Caco-2 (cell line): ENCODE measurements around the gene ZNF205. TPM values are rescaled to one million over a fixed set of nuclear protein-coding genes. Genes with fewer than 3 reads are reported as not detected.

Experiments used
- BruUV-seq: library from RNA; stranded (reverse); fragments of 400-500 nt; replicated peaks from 2 replicates; lab custom pipeline; 2021; lab: Mats Ljungman, UMichigan
- CTCF ChIA-PET: fragments of 300-600 bp; sonication (Branson Sonifier 250); formaldehyde crosslinking; loops from one replicate; lab custom pipeline; 2022; ENCODE audit warnings: antibody characterized with exemption; lab: Charles Lee
- POLR2A ChIA-PET: fragments of 300-600 bp; sonication (Branson Sonifier 250); formaldehyde crosslinking; loops from one replicate; lab custom pipeline; 2022; ENCODE audit warnings: antibody characterized with exemption; lab: Charles Lee
- DNase-seq, 2 experiments: peaks; one replicate each; pipeline versions ENCODE4 v3.0.0 to v3.0.0-alpha.2; 2020 to 2022
- H3K27me3 ChIP-seq: replicated peaks from 2 replicates; pipeline ENCODE4 v1.6.0; 2011; ENCODE audit warnings: low read length; ENCODE audit not compliant: control insufficient read depth, insufficient read depth
- H3K36me3 ChIP-seq: 2 replicates; pipeline ENCODE4 v1.5.1; 2011; ENCODE audit warnings: low read length; ENCODE audit not compliant: control insufficient read depth, insufficient read depth
- H3K4me1 ChIP-seq: fragments of 250-450 bp; sonication (Bioruptor Pico); 2 replicates; pipeline ENCODE4 v1.5.1; 2020; ENCODE audit warnings: mild to moderate bottlenecking
- H3K4me3 ChIP-seq: 2 replicates; pipeline ENCODE4 v1.5.1; 2011; ENCODE audit warnings: low read depth, mild to moderate bottlenecking, control low read depth, low read length
- H3K9me3 ChIP-seq: fragments of 250-450 bp; sonication (Bioruptor Pico); 2 replicates; pipeline ENCODE4 v1.5.1; 2020; ENCODE audit warnings: mild to moderate bottlenecking, moderate library complexity
- H3K27ac Mint-ChIP-seq: one replicate; pipeline ENCODE4 v1.8.0; 2022; ENCODE audit warnings: mixed read lengths; ENCODE audit not compliant: unreplicated experiment
- H3K27me3 Mint-ChIP-seq: one replicate; pipeline ENCODE4 v1.8.0; 2022; ENCODE audit warnings: mixed read lengths; ENCODE audit not compliant: insufficient read depth, unreplicated experiment
- H3K36me3 Mint-ChIP-seq: one replicate; pipeline ENCODE4 v1.8.0; 2022; ENCODE audit warnings: mild to moderate bottlenecking, mixed read lengths; ENCODE audit not compliant: insufficient read depth, unreplicated experiment
- H3K4me1 Mint-ChIP-seq: one replicate; pipeline ENCODE4 v1.8.0; 2022; ENCODE audit warnings: low read depth, mixed read lengths; ENCODE audit not compliant: unreplicated experiment
- H3K4me3 Mint-ChIP-seq: one replicate; pipeline ENCODE4 v1.8.0; 2022; ENCODE audit warnings: mild to moderate bottlenecking, moderate library complexity, mixed read lengths; ENCODE audit not compliant: unreplicated experiment
- H3K9me3 Mint-ChIP-seq: one replicate; pipeline ENCODE4 v1.8.0; 2022; ENCODE audit warnings: mixed read lengths; ENCODE audit not compliant: unreplicated experiment
- intact Hi-C: fragments of 100-400 bp; cut with micrococcal nuclease; formaldehyde crosslinking; loops from one replicate; pipeline ENCODE4 v1.10.0; 2022; ENCODE audit not compliant: unreplicated experiment
- total RNA-seq: library from RNA; stranded (reverse); gene quantifications from 2 replicates; pipeline ENCODE4 v1.2.3, GENCODE V29; 2022
- TF ChIP-seq, protein P1 (sequence below), 2 experiments: fragments of 200-600 bp in 1 of 2; IDR thresholded peaks; 1 replicate in 1 of 2; 2 replicates in 1 of 2; pipeline versions ENCODE4 v1.5.1 to v1.8.0; 2011 to 2022; ENCODE audit warnings: antibody characterized with exemption in 1 of 2, control low read depth in 1 of 2, inconsistent platforms in 1 of 2, low read depth in 1 of 2, low read length in 1 of 2, mild to moderate bottlenecking in 1 of 2, moderate library complexity in 1 of 2; ENCODE audit not compliant: insufficient read depth in 1 of 2, severe bottlenecking in 1 of 2, unreplicated experiment in 1 of 2

ZNF205 gene
- total RNA-seq, 1 experiment from 2014 or later: 13.5 TPM

DNA sequence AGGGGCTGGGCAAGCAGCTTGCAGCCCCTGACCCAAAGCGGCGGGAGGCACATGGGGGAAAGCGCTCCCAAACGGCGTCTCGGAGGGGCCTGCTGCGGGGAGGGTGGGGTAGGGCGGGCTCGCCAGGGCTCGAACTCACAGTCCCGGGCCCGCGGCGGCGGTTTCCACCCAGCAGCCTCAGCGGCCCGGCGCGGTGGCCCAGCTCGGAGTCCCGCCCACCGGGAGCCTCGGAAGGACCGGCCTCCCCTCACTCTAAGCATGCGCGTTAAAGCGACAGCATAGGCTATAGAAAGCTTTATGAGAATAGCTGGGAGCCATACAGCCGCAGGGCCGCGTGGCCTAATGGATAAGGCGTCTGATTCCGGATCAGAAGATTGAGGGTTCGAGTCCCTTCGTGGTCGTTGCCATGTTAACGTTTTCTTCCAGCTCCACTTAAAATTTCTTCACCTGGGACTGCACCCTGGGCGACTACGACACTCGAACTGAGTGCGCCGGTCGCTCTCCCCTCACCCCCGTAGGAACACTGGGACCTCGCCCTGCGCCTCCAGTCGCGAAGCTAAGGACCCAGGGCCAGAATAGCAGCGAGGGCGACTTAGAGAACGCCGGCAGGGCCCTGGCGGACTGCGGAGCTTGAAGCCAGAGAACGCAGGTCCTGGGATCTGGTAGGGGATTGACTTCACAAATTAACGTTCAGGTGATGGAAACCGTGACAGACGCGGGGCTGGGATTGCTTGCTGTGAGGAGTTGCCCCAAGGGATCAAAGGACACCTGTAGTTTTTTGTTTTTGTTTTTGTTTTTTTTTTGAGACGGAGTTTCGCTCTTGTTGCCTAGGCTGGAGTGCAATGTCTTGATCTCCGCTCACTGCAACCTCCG, 38.2 kb downstream of the ZNF205 start:
- no peaks in the 10 kb centered on the region for H3K36me3 ChIP-seq
- DNase-seq: peak; percentile 95 to 98
- TF ChIP-seq, protein P1, sequence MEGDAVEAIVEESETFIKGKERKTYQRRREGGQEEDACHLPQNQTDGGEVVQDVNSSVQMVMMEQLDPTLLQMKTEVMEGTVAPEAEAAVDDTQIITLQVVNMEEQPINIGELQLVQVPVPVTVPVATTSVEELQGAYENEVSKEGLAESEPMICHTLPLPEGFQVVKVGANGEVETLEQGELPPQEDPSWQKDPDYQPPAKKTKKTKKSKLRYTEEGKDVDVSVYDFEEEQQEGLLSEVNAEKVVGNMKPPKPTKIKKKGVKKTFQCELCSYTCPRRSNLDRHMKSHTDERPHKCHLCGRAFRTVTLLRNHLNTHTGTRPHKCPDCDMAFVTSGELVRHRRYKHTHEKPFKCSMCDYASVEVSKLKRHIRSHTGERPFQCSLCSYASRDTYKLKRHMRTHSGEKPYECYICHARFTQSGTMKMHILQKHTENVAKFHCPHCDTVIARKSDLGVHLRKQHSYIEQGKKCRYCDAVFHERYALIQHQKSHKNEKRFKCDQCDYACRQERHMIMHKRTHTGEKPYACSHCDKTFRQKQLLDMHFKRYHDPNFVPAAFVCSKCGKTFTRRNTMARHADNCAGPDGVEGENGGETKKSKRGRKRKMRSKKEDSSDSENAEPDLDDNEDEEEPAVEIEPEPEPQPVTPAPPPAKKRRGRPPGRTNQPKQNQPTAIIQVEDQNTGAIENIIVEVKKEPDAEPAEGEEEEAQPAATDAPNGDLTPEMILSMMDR (IDR thresholded peaks at IDR 0.05; ENCODE audit: insufficient read depth in 1 of 2, low read depth in 1 of 2, low read length in 1 of 2, severe bottlenecking in 1 of 2, unreplicated experiment in 1 of 2): no peak
- H3K4me3 ChIP-seq: peak overlapping the region; percentile 64
- H3K36me3 Mint-ChIP-seq: peaks cover 30% of the 10 kb centered on the region
- ChIA-PET POLR2A (interaction anchor here (0.6 to 1.8 kb wide), 5 partner anchors 8 to 94 kb away, joined by 3 to 17 read pairs (median 4); partner anchors contain the start of gene ZNF213), CTCF (interaction anchor here (0.6 to 2.7 kb wide), 15 partner anchors 8 to 381 kb away, joined by 3 to 22 read pairs (median 6); partner anchors contain the start of genes PKMYT1, ZNF174 and ZNF213)
- no peaks in the 10 kb centered on the region for H3K9me3 ChIP-seq
- intact Hi-C loops: loop anchor here (1.0 to 5.0 kb wide), 4 partner anchors 8 to 307 kb away; partner anchors contain the start of gene ZNF263
- no peaks in the 10 kb centered on the region for H3K9me3 Mint-ChIP-seq
- TSS peak; percentile 97 for BruUV-seq
- H3K4me3 Mint-ChIP-seq: peak overlapping the region; percentile 95
- H3K4me1 Mint-ChIP-seq: peaks cover 8% of the 10 kb centered on the region
- peak overlapping the region; percentile 93 for H3K27ac Mint-ChIP-seq
- no peaks in the 10 kb centered on the region; the same call in 1 of the 2 replicates for H3K4me1 ChIP-seq
- H3K27me3 Mint-ChIP-seq: peaks cover 5% of the 10 kb centered on the region
- H3K27me3 ChIP-seq: no peaks in the 10 kb centered on the region

DNA sequence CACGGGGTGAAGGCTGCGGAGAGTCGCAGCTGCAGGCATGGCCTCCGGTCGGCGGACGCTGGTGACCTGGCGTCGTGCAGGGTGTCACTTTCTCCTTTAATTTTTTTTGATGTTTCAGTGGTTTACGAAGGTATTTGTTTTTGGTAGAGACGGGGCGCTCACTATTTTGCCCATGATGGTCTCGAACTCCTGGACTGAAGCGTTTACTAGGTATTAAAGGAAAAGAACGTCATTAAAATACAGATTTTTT, 39.6 kb downstream of the ZNF205 start:
- peaks cover 5% of the 10 kb centered on the region for H3K27me3 Mint-ChIP-seq
- H3K4me3 Mint-ChIP-seq: peak overlapping the region; percentile 95
- peak overlapping the region; percentile 51 for H3K4me3 ChIP-seq
- no TSS peak for BruUV-seq
- ChIA-PET CTCF (interaction anchor here (1.0 to 1.4 kb wide), 4 partner anchors 9 to 22 kb away, joined by 3 to 6 read pairs (median 4); no protein-coding TSS in a partner anchor), POLR2A (interaction anchor here (0.5 kb wide), 1 partner anchor 19 kb away, joined by 4 read pairs; no protein-coding TSS in a partner anchor)
- no peaks in the 10 kb centered on the region for H3K9me3 ChIP-seq
- no peaks in the 10 kb centered on the region for H3K9me3 Mint-ChIP-seq
- H3K27ac Mint-ChIP-seq: peak overlapping the region; percentile 98
- TF ChIP-seq, protein P1 (IDR thresholded peaks at IDR 0.05; ENCODE audit: insufficient read depth in 1 of 2, low read depth in 1 of 2, low read length in 1 of 2, severe bottlenecking in 1 of 2, unreplicated experiment in 1 of 2): no peak
- H3K4me1 Mint-ChIP-seq: peaks cover 8% of the 10 kb centered on the region
- peaks cover 34% of the 10 kb centered on the region for H3K36me3 Mint-ChIP-seq
- H3K36me3 ChIP-seq: no peaks in the 10 kb centered on the region
- intact Hi-C loops: loop anchor here (1.0 to 5.0 kb wide), 3 partner anchors 14 to 305 kb away; partner anchors contain the start of gene ZNF263
- no peaks in the 10 kb centered on the region for H3K27me3 ChIP-seq
- no peak for DNase-seq
- H3K4me1 ChIP-seq: no peaks in the 10 kb centered on the region; the same call in 1 of the 2 replicates

DNA sequence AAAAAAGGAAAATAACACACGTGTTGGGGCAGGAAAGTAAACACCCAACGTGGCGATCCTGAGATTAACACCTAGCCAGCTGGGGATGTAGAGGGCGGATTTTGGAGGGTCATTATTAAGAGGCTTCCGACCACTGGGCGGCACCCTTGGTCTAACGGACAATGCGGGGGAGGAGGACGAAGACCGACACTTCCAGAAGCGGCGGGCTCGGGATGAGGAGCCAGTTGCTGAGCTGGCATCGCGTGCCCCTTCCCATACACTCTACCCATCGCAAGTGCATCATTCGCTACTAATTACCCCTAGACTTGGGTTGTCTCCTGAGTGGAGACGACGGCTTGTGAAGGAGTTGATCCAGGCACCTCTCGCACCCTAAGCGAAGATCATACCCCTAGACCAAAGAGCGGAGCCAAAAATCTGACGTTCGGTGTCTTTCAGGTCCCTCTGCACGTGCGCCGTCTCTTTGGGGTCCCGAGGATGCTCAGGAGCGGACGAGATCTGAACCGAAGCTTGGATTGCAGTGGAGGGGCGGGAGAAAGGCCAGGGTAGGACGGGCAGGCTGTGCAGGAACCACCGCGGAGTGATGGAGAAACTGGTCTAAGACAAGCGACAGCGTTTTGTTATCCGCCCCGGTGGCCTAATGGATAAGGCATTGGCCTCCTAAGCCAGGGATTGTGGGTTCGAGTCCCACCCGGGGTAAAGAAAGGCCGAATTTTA, 40.0 kb downstream of the ZNF205 start:
- H3K27ac Mint-ChIP-seq: peak overlapping the region; percentile 98

More for the DNA sequence above, 40.0 kb downstream of the ZNF205 start:
- no peaks in the 10 kb centered on the region for H3K9me3 Mint-ChIP-seq
- ChIA-PET POLR2A (interaction anchor here (0.5 to 1.0 kb wide), 3 partner anchors 17 to 470 kb away, joined by 3 to 4 read pairs (median 3); partner anchors contain the start of genes KCTD5 and ZNF213), CTCF (interaction anchor here (0.6 to 1.4 kb wide), 6 partner anchors 9 to 1419 kb away, joined by 3 to 6 read pairs (median 4); no protein-coding TSS in a partner anchor)
- no peaks in the 10 kb centered on the region for H3K36me3 ChIP-seq
- H3K4me1 ChIP-seq: no peaks in the 10 kb centered on the region; the same call in 1 of the 2 replicates
- H3K4me3 ChIP-seq: peak overlapping the region; percentile 51
- TF ChIP-seq, protein P1 (IDR thresholded peaks at IDR 0.05; ENCODE audit: insufficient read depth in 1 of 2, low read depth in 1 of 2, low read length in 1 of 2, severe bottlenecking in 1 of 2, unreplicated experiment in 1 of 2): peak in 1 of 2 experiments; percentile 19
- peaks cover 8% of the 10 kb centered on the region for H3K4me1 Mint-ChIP-seq
- H3K9me3 ChIP-seq: no peaks in the 10 kb centered on the region
- H3K27me3 ChIP-seq: no peaks in the 10 kb centered on the region
- peaks cover 39% of the 10 kb centered on the region for H3K36me3 Mint-ChIP-seq
- peak; percentile 93 for DNase-seq
- H3K4me3 Mint-ChIP-seq: peak overlapping the region; percentile 95
- intact Hi-C loops: loop anchor here (1.0 to 5.0 kb wide), 3 partner anchors 14 to 305 kb away; partner anchors contain the start of gene ZNF263
- peaks cover 5% of the 10 kb centered on the region for H3K27me3 Mint-ChIP-seq
- no TSS peak for BruUV-seq
